GM12801 (cell line): ENCODE data around the gene CAV1.

Source experiments
- TF ChIP-seq, protein P1 (sequence below): IDR thresholded peaks from one replicate; pipeline ENCODE4 v1.5.1; 2011; ENCODE audit warnings: control low read depth; ENCODE audit not compliant: insufficient read length; ENCODE audit errors: extremely low read depth

CAV1 gene

DNA sequence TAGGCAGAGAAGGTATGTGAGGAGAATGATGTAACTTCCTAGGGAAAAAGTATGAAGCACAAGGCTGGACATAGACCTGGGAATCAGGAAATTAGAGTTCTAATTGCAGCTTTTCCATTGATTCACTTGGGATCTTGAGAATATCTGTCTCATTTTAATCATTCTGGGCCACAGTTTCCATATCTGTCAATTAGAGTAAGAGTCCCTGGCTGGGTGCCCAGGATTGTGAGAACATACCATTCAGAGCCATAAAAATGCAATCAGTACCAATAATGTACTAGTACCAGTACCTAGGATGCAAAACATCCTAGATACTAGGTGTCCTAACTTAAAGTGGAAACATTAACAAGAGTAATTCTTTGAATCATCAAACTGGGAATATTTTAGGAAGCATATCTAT, 29.6 kb downstream of the CAV1 start:
- TF ChIP-seq, protein P1, sequence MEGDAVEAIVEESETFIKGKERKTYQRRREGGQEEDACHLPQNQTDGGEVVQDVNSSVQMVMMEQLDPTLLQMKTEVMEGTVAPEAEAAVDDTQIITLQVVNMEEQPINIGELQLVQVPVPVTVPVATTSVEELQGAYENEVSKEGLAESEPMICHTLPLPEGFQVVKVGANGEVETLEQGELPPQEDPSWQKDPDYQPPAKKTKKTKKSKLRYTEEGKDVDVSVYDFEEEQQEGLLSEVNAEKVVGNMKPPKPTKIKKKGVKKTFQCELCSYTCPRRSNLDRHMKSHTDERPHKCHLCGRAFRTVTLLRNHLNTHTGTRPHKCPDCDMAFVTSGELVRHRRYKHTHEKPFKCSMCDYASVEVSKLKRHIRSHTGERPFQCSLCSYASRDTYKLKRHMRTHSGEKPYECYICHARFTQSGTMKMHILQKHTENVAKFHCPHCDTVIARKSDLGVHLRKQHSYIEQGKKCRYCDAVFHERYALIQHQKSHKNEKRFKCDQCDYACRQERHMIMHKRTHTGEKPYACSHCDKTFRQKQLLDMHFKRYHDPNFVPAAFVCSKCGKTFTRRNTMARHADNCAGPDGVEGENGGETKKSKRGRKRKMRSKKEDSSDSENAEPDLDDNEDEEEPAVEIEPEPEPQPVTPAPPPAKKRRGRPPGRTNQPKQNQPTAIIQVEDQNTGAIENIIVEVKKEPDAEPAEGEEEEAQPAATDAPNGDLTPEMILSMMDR: no peak

DNA sequence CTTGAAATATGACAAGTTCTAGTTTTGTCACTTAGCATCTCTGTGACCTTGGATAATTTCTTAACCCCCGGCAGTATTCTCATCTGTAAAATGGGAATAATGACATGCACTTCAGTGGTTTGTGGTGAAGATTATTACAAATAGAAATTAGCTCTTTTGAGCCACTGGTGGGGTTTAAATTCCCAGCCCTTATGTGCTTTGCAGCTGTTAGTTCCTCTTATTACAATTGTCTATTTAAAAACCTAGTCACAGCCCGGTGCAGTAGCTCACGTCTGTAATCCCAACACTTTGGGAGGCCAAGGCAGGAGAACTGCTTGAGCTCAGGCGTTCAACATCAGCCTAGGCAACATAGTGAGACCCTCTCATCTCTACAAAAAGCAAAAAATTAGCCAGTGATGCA, 30.1 kb downstream of the CAV1 start:
- TF ChIP-seq, protein P1: no peak

DNA sequence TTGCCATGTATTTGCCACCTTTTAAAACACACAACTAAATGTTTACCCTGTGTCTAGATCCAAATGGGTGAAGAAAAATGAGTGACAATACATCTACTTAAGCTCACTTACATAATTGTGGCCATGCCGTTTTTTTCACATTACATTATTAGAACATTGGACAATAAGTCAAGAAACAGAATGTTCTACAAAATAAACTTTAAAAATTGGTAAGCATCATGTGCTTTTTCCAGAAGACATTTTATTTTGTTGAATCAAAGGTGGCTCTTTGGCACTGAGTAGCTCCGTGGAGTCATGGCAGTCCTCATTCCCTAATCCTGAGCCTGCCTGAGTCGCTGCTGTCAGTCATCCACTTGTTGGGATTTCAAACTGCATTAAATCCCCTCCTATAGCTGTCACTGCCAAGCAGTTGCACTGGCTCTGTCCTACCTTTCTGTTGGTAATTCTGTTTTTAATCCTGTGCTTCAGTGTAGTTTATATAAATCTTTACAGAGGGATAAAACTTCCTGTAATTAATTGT, 32.3 kb downstream of the CAV1 start:
- TF ChIP-seq, protein P1: no peak

DNA sequence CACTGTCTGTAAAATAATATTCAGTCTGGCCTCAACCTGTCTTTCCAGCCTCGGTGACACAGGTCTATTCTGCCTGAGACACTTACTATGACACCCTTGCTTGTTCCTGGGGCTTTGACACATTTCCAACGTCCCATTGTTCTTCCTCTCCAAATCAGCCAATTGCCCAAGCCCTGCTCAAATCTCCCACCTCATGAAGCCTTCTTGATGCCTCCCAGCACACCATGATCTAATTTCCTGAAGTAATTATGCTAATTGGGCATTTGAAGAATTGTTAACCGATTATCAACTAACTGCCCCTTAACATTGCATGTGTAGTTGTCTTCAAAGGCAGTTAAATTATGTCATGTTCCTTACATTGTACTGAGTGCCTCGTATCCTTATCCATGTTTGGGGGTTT, 33.1 kb downstream of the CAV1 start:
- TF ChIP-seq, protein P1: no peak

DNA sequence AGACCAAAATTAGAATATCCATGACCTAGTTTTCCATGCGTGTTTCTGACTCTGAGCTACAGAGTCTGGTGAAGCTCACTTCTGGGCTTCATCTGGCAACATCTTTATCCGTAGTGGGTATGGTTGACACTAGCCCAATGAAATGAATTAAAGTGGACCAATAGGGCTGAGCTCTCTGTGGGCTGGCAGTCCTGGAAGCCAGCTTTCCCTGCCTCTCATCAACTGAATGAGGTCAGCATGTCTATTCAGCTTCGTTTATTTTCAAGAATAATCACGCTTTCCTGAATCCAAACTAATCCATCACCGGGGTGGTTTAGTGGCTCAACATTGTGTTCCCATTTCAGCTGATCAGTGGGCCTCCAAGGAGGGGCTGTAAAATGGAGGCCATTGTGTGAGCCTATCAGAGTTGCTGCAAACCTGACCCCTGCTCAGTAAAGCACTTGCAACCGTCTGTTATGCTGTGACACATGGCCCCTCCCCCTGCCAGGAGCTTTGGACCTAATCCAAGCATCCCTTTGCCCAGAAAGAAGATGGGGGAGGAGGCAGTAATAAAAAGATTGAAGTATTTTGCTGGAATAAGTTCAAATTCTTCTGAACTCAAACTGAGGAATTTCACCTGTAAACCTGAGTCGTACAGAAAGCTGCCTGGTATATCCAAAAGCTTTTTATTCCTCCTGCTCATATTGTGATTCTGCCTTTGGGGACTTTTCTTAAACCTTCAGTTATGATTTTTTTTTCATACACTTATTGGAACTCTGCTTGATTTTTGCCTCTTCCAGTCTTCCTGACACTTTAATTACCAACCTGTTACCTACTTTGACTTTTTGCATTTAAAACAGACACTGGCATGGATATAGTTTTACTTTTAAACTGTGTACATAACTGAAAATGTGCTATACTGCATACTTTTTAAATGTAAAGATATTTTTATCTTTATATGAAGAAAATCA, 35.5 kb downstream of the CAV1 start:
- TF ChIP-seq, protein P1: no peak

DNA sequence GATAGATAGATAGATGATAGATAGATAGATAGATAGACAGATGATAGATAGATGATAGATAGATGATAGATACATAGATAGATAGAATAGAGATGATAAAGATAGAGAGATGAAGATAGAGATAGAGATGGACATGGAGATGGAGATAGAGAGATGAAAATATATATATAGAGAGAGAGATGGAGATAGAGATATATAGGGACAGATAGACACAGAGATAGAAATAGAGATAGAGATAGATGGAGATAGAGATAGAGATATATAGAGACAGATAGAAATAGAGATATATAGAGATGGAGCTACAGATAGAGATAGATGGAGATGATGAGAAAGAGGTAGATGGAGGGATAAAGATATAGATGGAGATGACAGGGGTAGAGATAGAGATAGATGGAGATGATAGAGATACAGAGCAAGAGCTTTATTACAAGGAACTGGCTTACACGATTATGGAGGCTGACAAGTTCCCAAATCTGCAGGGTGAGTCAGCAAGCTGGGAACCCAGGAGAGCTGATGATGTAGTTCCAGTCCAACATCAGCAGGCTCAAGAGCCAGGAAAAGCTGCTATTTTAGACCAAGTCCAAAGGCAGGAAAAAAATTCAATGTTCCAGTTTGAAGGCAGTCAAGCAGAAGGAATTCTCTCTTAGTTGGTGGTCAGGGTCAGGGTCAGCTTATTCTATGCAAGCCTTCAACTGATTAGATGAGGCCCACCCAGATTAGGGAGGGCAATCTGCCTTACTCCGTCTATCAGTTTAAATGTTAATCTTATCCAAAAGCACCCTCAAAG, 37.1 kb downstream of the CAV1 start:
- TF ChIP-seq, protein P1: no peak

DNA sequence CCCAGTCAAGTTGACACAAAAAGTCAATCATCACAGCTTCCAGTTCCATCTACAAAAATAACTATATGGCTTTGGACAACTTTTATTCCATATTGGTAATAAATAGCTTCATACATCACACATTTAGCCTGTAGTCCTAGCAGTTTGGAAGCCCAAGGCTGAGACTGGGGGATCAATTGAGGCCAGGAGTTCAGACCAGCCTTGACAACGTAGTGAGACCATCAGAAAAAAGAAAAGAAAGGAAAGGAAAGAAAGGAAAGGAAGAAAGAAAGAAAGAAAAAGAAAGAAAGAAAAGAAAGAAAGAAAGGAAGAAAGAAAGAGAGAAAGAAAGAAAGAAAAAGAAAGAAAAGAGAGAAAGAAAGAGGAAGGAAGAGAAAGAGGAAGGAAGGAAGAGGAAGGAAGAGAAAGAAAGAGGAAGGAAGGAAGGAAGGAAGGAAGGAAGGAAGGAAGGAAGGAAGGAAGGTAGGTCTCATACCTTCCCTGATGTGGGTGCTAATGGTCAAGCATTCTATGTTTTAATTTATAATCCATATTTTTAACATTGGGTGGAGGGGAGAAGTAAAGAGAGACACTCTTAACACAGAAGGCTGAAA, 37.8 kb downstream of the CAV1 start:
- TF ChIP-seq, protein P1: no peak
